Glomerular visceral epithelial cell (primary cell): ENCODE measurements around the gene UMODL1.

Experiments
- DNase-seq: peaks from one replicate; pipeline ENCODE4 v3.0.0-alpha.2; 2016; ENCODE audit errors: extremely low spot score

The UMODL1 gene

GRCh38 chr21:42097860-42098454 lies 26.8 kb downstream of the UMODL1 start:
- peak; percentile 94 for DNase-seq

- DNase-seq, result no peak
These were observed 27.9 kb downstream of the UMODL1 start for GRCh38 chr21:42098957-42099505.

GRCh38 chr21:42101246-42101645 lies 30.1 kb downstream of the UMODL1 start:
- no peak for DNase-seq

- DNase-seq, result peak; percentile 96
These were observed 31.0 kb downstream of the UMODL1 start for GRCh38 chr21:42102076-42102475.

GRCh38 chr21:42102526-42102925 lies 31.4 kb downstream of the UMODL1 start:
- DNase-seq, result no peak

- no peak for DNase-seq
These were observed 31.9 kb downstream of the UMODL1 start for GRCh38 chr21:42102991-42103390.

GRCh38 chr21:42103843-42104242 lies 32.7 kb downstream of the UMODL1 start:
- DNase-seq, result no peak

- DNase-seq, result no peak
These were observed 34.6 kb downstream of the UMODL1 start for GRCh38 chr21:42105476-42106315.

- no peak for DNase-seq
These were observed 35.3 kb downstream of the UMODL1 start for GRCh38 chr21:42106425-42106824.

GRCh38 chr21:42107177-42107880 lies 36.2 kb downstream of the UMODL1 start:
- no peak for DNase-seq

- peak; percentile 87 for DNase-seq
These were observed 36.9 kb downstream of the UMODL1 start for GRCh38 chr21:42107881-42108553.

GRCh38 chr21:42108554-42109340 lies 37.6 kb downstream of the UMODL1 start:
- DNase-seq, result no peak

GRCh38 chr21:42109473-42109872 lies 38.4 kb downstream of the UMODL1 start:
- no peak for DNase-seq

GRCh38 chr21:42109873-42110525 lies 38.9 kb downstream of the UMODL1 start:
- DNase-seq, result no peak

GRCh38 chr21:42110691-42111469 lies 39.8 kb downstream of the UMODL1 start:
- DNase-seq, result no peak

GRCh38 chr21:42111470-42111743 lies 40.3 kb downstream of the UMODL1 start:
- no peak for DNase-seq

GRCh38 chr21:42111811-42112210 lies 40.7 kb downstream of the UMODL1 start:
- DNase-seq, result no peak

GRCh38 chr21:42112238-42112637 lies 41.1 kb downstream of the UMODL1 start:
- DNase-seq, result no peak

GRCh38 chr21:42112857-42113256 lies 41.7 kb downstream of the UMODL1 start:
- DNase-seq, result no peak

- no peak for DNase-seq
These were observed 42.9 kb downstream of the UMODL1 start for GRCh38 chr21:42113926-42114409.
